ENCODE measurements around the gene VAV2.
"Not testable (repeated sequence)": the region's sequence is repeated elsewhere in the genome, so short reads cannot be mapped to it uniquely, and the experiment has no call there.

Gene VAV2

DNA sequence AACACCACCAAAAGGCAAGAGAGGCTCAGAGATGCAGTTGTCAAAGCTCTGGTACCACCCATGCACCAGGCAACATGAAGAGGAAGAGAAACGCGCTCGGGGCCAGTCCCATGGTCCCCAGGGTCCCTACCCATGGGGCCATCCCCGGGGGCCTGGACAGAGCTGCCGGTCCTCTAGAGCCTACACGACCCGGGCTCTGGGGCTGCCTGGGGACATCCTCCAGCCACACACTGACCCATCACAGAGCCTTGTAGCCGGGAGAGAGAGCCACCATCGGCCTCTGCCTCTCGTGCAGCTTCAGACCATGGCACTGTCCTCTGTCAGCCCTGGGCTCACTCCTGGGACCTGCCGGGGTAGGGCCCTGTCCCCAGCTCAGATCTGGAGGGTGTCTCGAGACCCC, 23.7 kb downstream of the VAV2 start:
- no peak for DNase-seq

DNA sequence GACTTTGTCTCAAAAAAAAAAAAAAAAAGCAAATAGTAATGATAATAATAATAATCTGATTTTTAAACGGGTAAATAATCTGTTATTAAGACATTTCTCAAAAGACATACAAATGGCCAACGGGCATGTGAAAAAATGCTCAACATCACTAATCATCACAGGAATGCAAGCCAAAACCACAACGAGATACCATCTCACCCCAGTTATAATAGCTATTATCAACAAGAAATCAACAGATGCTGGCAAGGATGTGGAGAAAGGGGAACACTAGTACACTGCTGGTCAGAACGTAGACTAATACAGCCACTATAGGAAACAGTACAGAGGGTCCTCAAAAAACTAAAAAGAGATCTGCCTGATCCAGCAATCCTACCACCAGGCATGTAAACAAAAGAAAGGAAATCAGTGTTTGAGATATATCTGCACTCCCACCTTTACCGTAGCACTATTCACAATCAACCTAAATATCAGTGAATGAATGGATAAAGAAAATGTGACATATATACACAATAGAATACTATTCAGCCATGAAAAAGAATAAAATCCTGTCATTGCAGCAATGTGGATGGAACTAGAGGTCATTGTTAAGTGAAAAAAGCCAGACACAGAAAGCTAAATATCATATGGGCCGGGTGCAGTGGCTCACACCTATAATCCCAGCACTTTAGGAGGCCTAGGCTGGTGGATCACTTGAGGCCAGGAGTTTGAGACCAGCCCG, 24.9 kb downstream of the VAV2 start:
- no peak for DNase-seq

DNA sequence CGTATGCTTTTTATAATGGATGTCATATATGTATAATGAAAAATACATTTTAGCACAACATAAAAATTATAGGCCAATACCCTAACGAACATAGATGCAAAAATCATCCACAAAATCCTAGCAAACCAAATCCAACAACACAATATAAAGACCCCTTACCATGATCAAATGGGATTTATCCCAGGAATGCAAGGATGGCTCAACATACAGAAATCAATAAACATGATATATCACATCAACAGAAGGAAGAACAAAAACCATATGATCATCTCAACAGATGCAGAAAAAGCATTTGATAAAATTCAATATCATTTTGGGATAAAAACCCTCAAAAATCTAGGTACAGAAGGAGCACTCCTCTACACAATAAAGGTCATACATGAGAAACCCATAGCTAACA, 27.7 kb downstream of the VAV2 start:
- no peak for DNase-seq

DNA sequence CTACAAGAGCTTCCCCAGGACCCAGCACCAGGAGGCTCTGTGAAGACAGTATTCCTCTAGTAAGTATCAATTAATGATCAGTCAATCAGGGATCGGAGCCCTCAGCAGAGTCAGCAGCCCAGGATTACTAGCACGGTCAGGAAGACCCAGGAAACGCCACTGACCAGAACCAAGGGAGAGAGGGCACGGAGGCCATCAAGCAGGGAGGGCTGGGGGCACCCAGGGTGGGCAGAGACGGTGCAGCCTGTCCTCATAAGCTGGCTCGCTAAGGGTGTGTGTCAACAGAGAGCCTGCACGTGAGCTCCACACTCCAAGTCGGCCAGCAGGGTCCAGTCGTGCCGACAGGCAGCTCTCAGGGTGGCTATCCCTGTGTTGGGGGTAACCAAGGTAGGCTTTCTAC, 29.0 kb downstream of the VAV2 start:
- DNase-seq, result no peak

DNA sequence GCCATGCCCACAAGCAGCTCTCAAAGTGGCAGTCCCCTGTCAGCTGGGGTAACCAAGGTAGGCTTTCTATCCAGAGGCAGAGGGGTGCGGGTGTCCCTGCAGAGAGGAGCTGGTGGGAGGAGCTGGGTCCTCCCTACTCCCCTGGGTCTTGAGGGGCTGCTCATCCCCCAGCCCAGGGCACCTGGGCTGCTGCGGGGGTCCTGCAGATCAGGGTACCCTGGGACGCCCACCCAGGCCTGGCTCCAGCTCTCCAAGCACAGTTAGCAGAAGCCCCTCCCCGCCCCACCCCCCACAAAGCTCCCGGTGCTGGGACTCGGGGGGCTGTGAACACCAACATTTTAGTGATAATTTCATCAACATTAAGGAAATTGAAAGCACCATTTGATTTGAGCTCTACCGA, 29.8 kb downstream of the VAV2 start:
- DNase-seq, result no peak

DNA sequence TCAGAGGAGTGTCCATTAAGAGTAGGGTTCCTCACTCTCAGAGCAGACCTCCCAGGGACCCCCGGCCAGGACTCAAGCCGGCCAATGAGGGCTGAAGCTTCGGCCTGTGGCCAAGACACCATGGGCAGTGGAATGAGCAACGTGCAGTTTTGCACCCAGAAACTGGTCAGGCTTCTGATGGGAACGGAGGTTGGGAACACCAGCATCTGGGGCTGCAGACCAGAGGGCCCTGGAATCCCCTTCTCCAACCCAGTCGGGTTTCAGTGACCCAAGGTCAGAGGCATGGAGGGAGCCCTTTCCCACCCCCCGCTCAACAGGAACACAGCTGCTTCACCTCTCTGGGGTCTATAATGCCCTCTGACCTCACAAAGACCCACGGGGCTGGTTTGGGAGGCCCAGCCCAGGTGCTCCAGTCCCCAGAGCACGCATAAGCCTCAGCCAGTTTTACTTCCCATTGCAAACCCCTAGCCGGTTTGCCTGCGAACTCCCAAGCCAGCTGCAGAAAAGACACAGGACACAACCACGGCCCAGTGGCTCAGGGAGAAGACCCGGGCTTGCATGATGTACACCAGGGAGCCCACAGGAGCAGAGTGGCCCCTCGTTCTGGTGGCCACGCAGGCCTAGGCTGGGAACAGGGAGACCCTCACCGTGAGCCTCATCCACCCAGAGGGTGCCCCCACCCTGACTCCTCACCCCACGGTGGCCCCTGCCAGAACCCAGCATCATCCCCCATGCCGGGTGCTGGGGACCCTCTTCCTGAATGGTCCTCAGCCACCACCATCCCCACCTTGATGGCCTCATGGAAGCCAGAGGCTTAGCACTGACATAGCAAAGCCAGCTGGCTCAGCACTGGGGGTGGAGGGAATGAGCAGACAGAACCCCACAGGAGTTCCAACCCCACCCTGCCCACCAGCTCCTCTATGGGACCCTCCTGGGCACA, 30.6 kb downstream of the VAV2 start:
- DNase-seq, result no peak

DNA sequence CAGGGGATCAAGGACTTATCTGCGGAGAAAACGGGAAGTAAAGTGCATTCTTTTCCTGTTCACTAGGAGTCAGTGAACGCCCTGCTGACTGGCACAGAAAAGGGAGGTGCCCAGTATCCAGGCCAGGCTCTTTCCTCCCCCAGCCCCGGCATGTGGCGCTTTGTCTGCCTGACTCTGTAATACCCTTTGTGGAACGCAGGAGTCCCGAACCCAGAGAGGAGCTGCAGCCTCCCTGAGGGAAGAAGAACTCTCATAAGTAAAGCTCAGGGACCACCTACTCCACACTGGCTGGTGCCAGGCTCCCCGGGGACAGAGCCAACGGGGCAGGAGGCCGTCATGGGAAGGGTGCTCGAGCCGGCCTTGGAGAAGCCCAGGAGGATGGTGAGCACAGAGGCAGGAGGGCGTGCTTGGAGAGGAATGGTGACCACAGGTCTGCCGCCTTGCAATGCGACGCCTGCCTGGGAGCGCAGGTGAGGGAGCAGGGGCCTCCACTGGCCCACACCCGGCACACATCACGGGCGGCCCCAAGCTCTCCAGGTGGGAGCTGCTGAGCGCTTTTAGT, 31.5 kb downstream of the VAV2 start:
- DNase-seq, result no peak

DNA sequence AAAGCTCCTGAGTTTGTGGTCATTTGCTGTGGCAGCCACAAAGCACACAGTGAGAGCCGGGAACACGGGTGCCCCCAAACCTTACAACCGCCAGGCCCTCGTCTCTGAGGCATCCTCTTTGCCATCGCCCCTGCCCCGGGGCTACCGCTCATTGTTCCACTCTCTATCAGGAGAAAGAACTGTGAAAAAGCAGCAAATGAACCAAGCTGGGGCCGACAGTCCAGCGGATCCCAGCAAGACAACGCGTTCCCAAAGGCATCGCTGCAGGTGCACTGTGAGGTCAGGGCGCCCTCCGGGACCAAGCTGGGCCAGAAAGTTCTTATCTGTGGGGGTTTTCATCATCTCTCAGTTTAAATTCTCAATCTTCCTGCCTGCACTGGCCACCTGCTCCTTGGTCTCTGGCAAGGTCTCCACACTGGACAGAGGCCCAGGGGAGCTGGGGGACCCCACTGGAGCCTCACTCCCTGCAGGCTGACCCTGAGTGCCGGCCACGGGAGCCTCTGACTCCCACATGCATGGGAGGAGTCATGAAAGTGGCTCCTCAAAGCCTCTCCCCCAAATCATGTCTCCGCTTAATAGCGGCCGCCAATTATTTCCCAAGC, 32.1 kb downstream of the VAV2 start:
- DNase-seq, result no peak

DNA sequence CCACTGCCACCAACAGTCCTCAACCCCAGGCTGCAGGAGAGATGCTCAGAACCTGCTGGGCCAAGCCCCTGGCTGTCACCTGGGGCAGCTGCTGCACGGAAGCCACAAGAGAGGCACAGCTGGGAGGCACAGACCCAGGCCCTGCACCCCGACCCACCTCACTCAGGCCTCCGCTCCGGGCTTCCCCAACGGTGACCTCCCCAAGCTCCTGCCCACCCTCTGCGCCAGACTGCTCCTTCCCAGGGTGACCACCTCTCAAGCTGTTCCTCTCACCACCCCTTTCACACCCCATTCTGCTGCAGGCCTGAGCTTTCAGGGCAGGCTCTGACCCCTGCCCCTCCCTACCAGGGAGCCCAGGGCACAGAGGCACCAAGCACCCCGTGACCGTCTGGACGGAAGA, 33.0 kb downstream of the VAV2 start:
- DNase-seq, result no peak

DNA sequence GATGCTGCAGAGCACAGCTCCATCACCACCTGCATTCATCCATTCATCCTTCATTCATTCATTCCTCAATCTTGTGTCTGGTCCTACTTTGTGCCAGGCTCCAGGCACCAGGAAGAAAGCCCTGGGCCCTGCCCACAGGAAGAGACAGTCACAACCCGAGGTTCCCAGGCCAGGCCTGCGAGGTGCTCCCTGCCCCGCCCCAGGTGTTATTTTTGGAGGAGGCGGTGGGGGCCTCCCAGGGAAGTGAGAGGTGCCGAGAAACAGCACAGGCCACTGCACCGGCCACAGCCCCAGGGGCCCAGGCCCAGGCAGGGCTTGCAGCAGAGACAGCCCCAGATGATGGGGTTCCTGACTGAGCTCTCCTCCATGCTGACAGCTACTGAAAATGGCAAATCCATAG, 33.4 kb downstream of the VAV2 start:
- no peak for DNase-seq

DNA sequence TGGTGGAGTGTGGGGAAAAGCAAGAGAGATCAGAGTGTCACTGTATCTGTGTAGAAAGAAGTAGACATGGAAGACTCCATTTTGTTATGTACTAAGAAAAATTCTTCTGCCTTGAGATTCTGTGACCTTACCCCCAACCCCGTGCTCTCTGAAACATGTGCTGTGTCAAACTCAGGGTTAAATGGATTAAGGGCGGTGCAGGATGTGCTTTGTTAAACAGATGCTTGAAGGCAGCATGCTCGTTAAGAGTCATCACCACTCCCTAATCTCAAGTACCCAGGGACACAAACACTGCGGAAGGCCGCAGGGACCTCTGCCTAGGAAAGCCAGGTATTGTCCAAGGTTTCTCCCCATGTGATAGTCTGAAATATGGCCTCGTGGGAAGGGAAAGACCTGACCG, 34.4 kb downstream of the VAV2 start:
- not testable (repeated sequence) for DNase-seq

DNA sequence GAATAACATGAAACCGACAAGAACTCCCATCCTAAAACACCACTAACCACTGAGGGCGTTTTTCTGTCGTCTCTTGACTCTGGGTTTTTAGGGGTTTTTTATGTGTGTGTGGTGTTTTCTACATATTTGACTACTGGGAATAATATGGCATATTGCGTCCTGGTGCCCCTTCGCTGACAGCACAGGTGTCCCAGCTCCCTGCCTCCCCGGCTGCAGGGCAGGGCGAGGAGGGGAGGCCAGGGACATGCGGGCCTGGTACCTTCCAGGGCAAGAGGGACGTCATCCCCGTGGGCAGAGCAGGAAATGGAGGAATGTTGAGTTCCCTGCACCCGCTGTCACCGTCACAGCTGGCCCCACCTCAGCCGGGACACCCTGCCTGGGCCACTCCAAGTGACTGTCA, 34.8 kb downstream of the VAV2 start:
- no peak for DNase-seq

DNA sequence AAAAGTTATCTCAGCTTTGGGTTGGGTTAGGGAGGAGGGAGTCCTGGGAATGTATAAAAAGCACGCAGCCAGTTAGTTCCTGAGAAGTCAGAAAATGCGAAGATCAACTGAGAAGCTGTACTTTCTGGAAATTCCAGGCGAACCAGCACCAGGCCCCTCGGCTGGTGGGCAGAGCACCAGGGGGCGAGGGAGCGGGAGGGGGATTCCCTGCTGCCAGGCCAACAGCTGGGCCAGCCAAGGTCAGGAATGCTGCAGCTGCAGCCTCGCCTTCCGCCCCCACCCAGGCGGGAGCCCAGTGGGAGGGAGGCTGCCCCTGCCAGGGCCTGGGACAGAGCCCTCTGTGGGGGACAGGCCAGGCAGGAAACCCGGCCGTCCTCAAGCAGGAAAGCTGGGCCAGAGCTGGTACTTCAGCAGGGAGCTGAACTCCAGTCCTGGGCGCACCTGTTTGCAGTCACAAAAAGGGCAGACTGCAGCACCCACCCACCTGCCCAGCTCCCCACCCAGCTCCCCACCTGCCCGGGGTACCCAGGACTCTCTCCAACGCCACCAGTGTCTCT, 35.5 kb downstream of the VAV2 start:
- no peak for DNase-seq

DNA sequence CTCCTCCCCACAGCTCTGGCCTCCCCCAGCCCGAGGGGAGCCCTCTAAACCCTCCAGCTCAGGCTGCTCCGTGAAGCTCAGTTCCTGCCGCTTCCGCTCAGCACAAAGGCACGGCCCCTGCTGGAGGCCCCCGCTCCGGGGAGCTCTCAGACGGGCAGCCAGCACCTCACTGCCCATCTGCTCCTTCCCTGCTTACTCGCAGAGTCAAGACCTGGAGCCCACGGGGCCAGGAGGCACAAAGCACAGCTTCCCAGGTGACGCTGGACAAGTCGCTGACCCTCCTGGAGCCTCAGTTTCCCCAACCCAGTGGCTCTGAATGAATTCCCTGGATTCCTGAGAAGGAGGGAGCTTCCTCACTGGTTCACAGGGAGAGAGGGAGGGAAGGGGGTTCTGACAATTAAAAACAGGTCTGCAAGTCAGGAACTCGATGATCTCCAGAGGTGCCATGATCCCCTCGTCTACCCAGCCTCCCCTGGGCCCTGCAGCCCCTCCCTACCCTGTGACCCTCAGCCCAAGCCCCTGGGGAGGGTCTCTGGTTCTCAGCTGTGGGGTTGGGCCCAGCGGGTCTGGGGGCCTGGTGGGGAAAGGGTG, 36.2 kb downstream of the VAV2 start:
- DNase-seq, result peak; percentile 4 to 25

DNA sequence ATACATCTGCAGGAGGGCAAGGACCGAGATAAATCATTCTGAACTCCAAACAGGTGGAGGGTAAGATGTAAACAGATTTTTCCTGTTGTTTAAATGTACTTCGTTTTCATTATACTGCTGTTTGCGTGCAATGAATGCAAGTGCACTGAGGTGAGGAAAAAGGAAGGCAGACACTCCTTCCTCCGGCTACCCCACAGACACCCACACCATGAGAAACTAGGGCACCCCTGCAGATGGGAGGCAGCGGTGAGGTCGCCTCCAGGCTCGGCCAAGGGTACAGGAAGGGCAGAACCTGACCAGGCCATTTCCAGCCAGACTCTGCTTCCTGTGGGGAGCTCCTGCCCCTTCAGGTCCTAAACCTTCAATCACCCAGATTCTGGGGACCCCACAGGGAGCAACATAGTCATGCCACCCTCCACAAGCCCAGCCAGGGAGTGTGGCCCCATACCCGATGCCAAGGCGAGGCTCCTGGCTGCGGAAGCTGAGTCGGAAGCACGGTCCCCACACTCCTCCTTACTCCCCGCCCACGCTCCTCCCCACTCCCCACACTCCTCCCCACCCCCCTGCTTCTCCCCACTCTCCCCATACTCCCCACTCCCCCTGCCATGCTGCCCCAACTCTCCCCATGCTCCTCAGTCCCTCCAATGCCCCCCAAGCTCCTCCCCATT, 37.1 kb downstream of the VAV2 start:
- DNase-seq, result peak; percentile 7 to 11

DNA sequence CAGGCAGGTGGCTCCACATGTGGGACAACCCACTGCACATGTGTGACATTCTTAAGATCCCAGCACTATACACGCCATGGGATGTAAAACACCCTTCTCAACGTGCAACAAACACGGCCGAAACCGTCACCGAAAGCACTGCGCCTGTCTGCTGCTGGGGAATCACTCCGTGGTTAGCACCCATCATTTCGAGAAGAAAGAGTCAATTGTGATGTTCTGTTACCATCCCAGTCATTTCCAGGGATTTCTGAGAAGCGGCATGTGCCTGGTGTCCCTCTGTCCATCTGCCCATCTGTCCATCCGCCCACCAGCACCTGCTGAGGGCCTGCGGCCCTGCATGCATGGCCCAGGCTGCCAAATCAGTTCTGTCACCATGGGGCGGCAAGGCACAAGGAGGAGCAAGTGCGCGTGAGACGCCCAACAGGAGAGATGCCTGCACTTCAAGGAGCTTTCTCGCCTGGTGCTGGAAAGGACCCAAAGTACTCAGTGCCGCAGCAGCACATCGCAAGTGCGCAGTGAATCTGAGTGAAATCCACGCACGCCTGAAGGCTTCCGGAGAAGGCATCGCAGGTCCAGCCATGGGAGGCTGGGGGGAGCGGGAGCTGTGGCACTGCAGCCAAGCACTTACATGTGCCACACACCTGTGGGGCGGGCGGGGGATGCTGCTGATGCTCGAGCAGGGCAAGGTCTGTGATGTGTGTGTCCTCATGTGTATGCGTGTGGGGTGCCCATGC, 38.0 kb downstream of the VAV2 start:
- no peak for DNase-seq

DNA sequence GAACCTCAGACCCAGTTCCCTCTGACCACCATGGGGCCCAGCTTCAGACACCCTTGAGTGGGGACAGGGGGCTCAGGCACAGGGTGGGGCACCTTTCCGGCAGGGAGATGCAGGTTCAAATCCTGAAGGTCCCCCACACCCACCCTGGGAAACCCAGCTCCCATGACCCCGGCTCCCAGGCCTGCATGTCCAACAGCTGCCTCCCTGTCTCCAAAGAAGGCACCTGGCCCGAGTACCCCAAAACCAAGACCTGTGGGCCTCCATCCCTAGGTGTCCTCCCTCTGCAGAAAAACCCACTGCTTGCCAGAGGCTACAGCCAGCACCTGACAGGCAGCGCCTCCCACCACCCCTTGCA, 38.5 kb downstream of the VAV2 start:
- DNase-seq, result no peak

DNA sequence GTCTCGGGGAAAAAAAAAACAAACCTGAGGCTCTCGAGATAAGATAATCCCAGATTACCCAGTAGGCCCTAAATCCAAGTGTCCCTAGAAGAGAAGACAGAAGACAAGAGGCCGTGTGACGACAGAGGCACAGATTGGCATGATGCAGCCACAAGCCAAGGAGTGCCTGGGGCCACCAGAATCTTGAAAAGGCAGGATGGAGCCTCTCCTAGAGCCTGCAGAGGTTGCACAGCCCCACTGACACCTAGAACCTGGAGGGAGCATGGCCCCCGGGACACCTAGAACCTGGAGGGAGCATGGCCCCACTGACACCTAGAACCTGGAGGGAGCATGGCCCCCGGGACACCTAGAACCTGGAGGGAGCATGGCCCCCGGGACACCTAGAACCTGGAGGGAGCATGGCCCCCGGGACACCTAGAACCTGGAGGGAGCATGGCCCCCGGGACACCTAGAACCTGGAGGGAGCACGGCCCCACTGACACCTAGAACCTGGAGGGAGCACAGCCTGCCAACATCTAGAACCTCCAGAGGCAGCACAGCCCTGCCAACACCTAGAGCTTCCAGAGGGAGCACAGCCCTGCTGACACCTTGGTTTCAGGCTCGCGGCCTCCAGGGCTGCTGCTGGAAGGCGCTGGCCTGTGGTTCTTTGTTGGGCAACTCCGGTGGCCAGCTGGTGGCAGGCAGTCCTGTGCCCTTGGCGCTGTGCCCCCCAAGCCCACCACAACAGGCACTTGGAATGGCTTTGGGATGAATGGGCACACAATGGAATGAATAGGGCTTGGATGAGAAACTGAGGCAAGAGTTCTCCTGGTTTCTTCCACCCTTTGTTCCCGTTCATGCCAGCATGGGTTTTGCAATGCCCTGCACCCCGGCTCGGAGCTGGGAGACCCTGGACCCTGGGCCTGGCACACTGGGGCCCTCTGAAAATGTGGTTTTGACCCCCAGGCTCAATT, 39.2 kb downstream of the VAV2 start:
- no peak for DNase-seq

DNA sequence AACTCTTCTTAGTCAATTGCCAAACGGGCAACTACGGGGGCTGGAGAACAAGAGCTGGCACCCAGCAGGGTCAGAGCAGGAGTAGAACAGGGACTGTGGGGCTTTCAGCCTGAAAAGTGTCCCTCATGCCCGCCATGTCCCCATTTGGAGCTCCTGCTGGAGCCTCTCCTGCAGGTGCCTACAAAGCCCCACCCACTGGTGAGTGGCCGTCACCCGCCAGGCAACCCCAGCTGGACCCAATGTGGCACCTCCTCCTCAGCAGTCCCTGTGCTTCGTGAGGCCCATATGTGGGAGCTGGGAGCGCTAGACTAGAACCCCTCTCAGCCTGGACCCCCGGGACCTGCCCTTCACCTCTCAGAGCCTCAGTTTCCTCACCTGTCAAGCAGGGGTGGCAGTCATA, 40.9 kb downstream of the VAV2 start:
- DNase-seq, result no peak

DNA sequence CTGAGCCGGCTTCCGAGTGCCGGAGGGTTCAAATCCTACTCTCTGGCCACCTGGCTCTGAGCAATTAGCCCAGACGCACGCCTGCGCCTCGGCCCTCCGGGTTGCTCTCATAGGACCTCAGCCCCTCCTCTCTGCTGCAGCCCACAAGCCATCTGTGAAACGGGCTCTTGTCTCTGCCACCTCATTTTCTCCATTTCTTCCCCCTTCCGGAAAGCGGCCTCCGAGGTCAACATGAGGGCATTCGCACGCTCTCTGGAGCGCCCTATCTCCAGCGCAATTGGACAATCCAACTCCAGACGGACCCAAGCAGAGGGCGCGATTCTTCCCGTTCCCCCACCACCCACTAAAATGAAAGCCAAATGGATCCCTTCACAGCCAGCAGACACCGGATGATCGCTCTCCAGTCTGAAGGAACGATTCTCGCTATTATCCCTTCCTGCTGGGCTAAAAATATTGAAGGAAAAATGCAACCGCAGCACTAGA, 41.5 kb downstream of the VAV2 start:
- DNase-seq, result no peak

Measured in activated CD4-positive, alpha-beta T cell treated with anti-CD3 and anti-CD28 coated beads, Interleukin-2, amount 50 U/mL, for 48 hours (primary cell).